Measurements from ENCODE around the gene ACADSB.

DNA sequence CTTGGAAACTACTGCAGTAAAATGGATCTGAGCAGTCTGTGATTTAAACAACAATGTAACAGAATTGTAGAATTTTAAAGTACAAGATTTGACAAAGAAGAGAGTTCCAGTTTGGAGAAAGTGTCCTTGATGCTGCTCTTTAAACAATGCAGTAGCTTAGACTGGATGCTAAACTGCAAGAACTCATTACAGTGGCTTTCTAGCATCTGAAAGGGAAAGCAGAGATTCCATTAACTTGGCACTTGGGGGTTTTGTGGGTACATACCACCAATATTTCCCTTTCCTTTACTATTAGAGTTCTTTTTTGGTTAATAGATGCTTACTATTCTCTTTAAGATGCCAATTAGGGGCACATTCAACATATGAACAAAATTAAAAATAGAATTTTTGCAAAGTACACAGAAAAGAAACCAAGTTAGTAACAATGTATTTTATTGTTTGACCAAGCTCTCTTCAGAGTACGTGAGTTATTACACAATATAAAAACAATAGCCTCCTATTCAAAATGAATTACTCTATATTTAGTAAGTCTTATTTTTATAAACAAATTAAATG, 16.7 kb upstream of the ACADSB start:
- TF ChIP-seq, protein P1, sequence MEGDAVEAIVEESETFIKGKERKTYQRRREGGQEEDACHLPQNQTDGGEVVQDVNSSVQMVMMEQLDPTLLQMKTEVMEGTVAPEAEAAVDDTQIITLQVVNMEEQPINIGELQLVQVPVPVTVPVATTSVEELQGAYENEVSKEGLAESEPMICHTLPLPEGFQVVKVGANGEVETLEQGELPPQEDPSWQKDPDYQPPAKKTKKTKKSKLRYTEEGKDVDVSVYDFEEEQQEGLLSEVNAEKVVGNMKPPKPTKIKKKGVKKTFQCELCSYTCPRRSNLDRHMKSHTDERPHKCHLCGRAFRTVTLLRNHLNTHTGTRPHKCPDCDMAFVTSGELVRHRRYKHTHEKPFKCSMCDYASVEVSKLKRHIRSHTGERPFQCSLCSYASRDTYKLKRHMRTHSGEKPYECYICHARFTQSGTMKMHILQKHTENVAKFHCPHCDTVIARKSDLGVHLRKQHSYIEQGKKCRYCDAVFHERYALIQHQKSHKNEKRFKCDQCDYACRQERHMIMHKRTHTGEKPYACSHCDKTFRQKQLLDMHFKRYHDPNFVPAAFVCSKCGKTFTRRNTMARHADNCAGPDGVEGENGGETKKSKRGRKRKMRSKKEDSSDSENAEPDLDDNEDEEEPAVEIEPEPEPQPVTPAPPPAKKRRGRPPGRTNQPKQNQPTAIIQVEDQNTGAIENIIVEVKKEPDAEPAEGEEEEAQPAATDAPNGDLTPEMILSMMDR (conservative IDR thresholded peaks at IDR 0.05), result no peak
- no peak for TF ChIP-seq EZH2 (IDR thresholded peaks at IDR 0.05; ENCODE audit: low read depth)
